Right lobe of liver (tissue), 6 donors: Measurements from ENCODE around the gene FAM180B. TPM values are rescaled to one million over a fixed set of nuclear protein-coding genes. Genes with fewer than 3 reads are reported as not detected.
"Not testable (repeated sequence)": the region's sequence is repeated elsewhere in the genome, so short reads cannot be mapped to it uniquely, and the experiment has no call there.

ENCODE experiments used
- ATAC-seq, 4 donors: fragments of 200-7000 bp; cut with Tn5 transposase; one replicate each; pipeline ENCODE4 v1.9.1; 2020; ENCODE audit warnings: mild to moderate bottlenecking in 4 of 4, moderate library complexity in 4 of 4
- DNase-seq, 3 donors: peaks; one replicate each; pipeline ENCODE4 v3.0.0-alpha.2; 2020
- H3K27ac ChIP-seq, 3 donors: fragments of 200-600 bp; one replicate each; pipeline ENCODE4 v1.8.0; 2022
- H3K27me3 ChIP-seq, 2 donors: fragments of 200-600 bp; one replicate each; pipeline ENCODE4 v1.8.0; 2022
- H3K36me3 ChIP-seq, 4 donors: fragments of 200-600 bp; sonication (generic) in 1 of 4; one replicate each; pipeline versions ENCODE4 v1.5.1 to v1.8.0; 2017 to 2022; ENCODE audit warnings: control low read depth in 1 of 4
- H3K4me1 ChIP-seq, 4 donors: fragments of 200-600 bp; sonication (generic) in 1 of 4; one replicate each; pipeline versions ENCODE4 v1.5.1 to v1.8.0; 2017 to 2022; ENCODE audit warnings: control low read depth in 1 of 4
- H3K4me3 ChIP-seq, 3 donors: fragments of 200-600 bp; one replicate each; pipeline ENCODE4 v1.8.0; 2022
- H3K9me3 ChIP-seq, 4 donors: fragments of 200-600 bp; sonication (generic) in 1 of 4; one replicate each; pipeline versions ENCODE4 v1.5.1 to v1.8.0; 2017 to 2022; ENCODE audit warnings: control low read depth in 1 of 4
- CTCF ChIP-seq, 4 donors: fragments of 200-600 bp in 3 of 4; fragments of 450-650 bp in 1 of 4; IDR thresholded peaks; one replicate each; pipeline versions ENCODE4 v1.5.1 to v1.8.0; 2016 to 2022; ENCODE audit warnings: antibody characterized with exemption in 4 of 4, mild to moderate bottlenecking in 2 of 4
- POLR2A ChIP-seq: fragments of 450-650 bp; IDR thresholded peaks from one replicate; pipeline ENCODE4 v1.6.1; 2017; ENCODE audit warnings: antibody characterized with exemption, mild to moderate bottlenecking
- WGBS: methylation state at CpG from one replicate; pipeline ENCODE4 v1.1.6; 2018; ENCODE audit warnings: low coverage, low lambda C conversion rate; ENCODE audit not compliant: insufficient coverage; ENCODE audit errors: missing lambda C conversion rate; 5-methylcytosine and 5-hydroxymethylcytosine counted together
- intact Hi-C, 2 donors: fragments of 100-400 bp; cut with DNase I; formaldehyde crosslinking; loops; one replicate each; pipeline versions ENCODE4 v1.11.2 to v1.14.1; 2022
- total RNA-seq, 6 experiments: library from RNA; depleted of rRNA in 2 of 6; stranded (reverse); fragments of >200 nt in 2 of 6; fragmentation: NEBNext Ultra II Directional in 3 of 6; extraction: Animal tissue kit (Norgen Biotek cat#: 25700) in 3 of 6; gene quantifications; one replicate each; pipeline versions ENCODE4 v1.1.0 to v1.2.4, GENCODE V29; 2016 to 2023
- donor health status: DM: no; HTN: yes; CAD: no.
- donor health status: DM: no; HTN: no; CAD: no.
- donor health status: DM: no; HTN: no; CAD: no.
- donor health status: DM: no; HTN: yes; CAD: no.
- donor health status: DM: no; HTN: yes; CAD: no.

The FAM180B gene
- total RNA-seq, 6 experiments from 2014 or later: not detected

- intact Hi-C loops: no loop called here
- Histone ChIP-seq H3K27ac (no peak overlapping the region), H3K27me3 (no peaks in the 10 kb centered on the region), H3K4me3 (no peak overlapping the region), H3K9me3 (no peaks in the 10 kb centered on the region), H3K36me3 (no peaks in the 10 kb centered on the region), H3K4me1 (peaks cover 0 to 34% (median 7%) of the 10 kb centered on the region in 4 donors)
- DNase-seq: no peak
- ATAC-seq: no peak
- WGBS: 86% methylated on average over 1 of the region's 2 CpGs
- TF ChIP-seq CTCF (IDR thresholded peaks at IDR 0.05) (no peak), POLR2A (no peak)
These were observed 45.4 kb upstream of the FAM180B start for GRCh38 chr11:47541070-47541469.

GRCh38 chr11:47545298-47545697, 41.2 kb upstream of the FAM180B start:
- intact Hi-C loops: no loop called here
- no peaks in the 10 kb centered on the region for H3K9me3 ChIP-seq

GRCh38 chr11:47546274-47546673, 40.2 kb upstream of the FAM180B start:
- Histone ChIP-seq H3K4me1 (peaks cover 0 to 47% (median 20%) of the 10 kb centered on the region in 4 donors), H3K27ac (peak overlapping the region in 1 of 3 donors; percentile 87)
- ATAC-seq, H3K36me3 ChIP-seq, H3K4me3 ChIP-seq, intact Hi-C loops, H3K9me3 ChIP-seq, H3K27me3 ChIP-seq, DNase-seq: not testable (repeated sequence)
- 51% methylated on average over 2 of the region's 7 CpGs for WGBS

More at GRCh38 chr11:47545298-47545697, 41.2 kb upstream of the FAM180B start:
- no peak for DNase-seq
- ATAC-seq: no peak
- WGBS: 80% methylated on average over 2 of the region's 6 CpGs
- Histone ChIP-seq H3K27me3 (no peaks in the 10 kb centered on the region), H3K27ac (no peak overlapping the region), H3K36me3 (no peaks in the 10 kb centered on the region), H3K4me3 (no peak overlapping the region), H3K4me1 (peaks cover 0 to 43% (median 15%) of the 10 kb centered on the region in 4 donors)
- no peak for TF ChIP-seq POLR2A
- TF ChIP-seq CTCF (IDR thresholded peaks at IDR 0.05): no peak

- ATAC-seq: peak; percentile 26 to 52 (median 39)
- H3K27me3 ChIP-seq: no peaks in the 10 kb centered on the region
- no peaks in the 10 kb centered on the region for H3K9me3 ChIP-seq
- peaks cover 0 to 47% (median 23%) of the 10 kb centered on the region in 4 donors for H3K4me1 ChIP-seq
- H3K27ac ChIP-seq: peak overlapping the region; percentile 93 to 95 (median 93)
- H3K36me3 ChIP-seq: no peaks in the 10 kb centered on the region
- intact Hi-C loops: no loop called here
- no peak for DNase-seq
- 71% methylated on average over 9 of the region's 10 CpGs for WGBS
- TF ChIP-seq CTCF (IDR thresholded peaks at IDR 0.05): no peak
- no peak for TF ChIP-seq POLR2A
- H3K4me3 ChIP-seq: peak overlapping the region in 2 of 3 donors; percentile 71 to 92
These were observed 36.0 kb upstream of the FAM180B start for GRCh38 chr11:47550288-47551047.

- no peak for DNase-seq
- intact Hi-C loops: no loop called here
- Histone ChIP-seq H3K27ac (peak overlapping the region; percentile 93 to 95 (median 93)), H3K36me3 (no peaks in the 10 kb centered on the region), H3K9me3 (no peaks in the 10 kb centered on the region), H3K4me3 (peak overlapping the region; percentile 71 to 93 (median 92)), H3K4me1 (peaks cover 0 to 47% (median 23%) of the 10 kb centered on the region in 4 donors), H3K27me3 (no peaks in the 10 kb centered on the region)
- TF ChIP-seq CTCF (IDR thresholded peaks at IDR 0.05) (peak; percentile 11 to 44 (median 28)), POLR2A (no peak)
- ATAC-seq: no peak
These were observed 35.4 kb upstream of the FAM180B start for GRCh38 chr11:47551086-47551485.
